SK-N-SH (cell line): Measurements from ENCODE around the gene SLC35C1. TPM values are rescaled to one million over a fixed set of nuclear protein-coding genes. Genes with fewer than 3 reads are reported as not detected.

Experiments
- CTCF ChIA-PET: fragments of 300-600, 350-600 bp; formaldehyde crosslinking; extraction: SDS; loops from one replicate; lab custom pipeline; 2021; lab: Yijun Ruan, JAX
- POLR2A ChIA-PET: fragments of 350-600 bp; sonication (Branson Sonifier 250); formaldehyde crosslinking; extraction: SDS; loops from one replicate; lab custom pipeline; 2020; ENCODE audit warnings: antibody characterized with exemption, inconsistent platforms; lab: Yijun Ruan, JAX
- DNase-seq: peaks from one replicate; pipeline ENCODE4 v3.0.0; 2012
- H2AFZ ChIP-seq: fragments of 200-600 bp; sonication (generic); 2 replicates; pipeline ENCODE4 v1.8.1; 2016; ENCODE audit warnings: antibody characterized with exemption, mild to moderate bottlenecking, low read depth
- H3F3A ChIP-seq: fragments of 200-600 bp; sonication (generic); replicated peaks from 2 replicates; pipeline ENCODE3; 2016; ENCODE audit warnings: antibody characterized with exemption, mild to moderate bottlenecking; ENCODE audit not compliant: insufficient read depth
- H3K27ac ChIP-seq, 2 experiments: fragments of 200-500 bp in 1 of 2; fragments of 200-600 bp in 1 of 2; sonication (Bioruptor generic) in 1 of 2; sonication (generic), shearing (Covaris generic) in 1 of 2; 2 replicates each; pipeline versions ENCODE4 v1.5.1 to v1.6.1; 2014 to 2016; ENCODE audit warnings: low read depth in 2 of 2, inconsistent platforms in 1 of 2, low read length in 1 of 2, mild to moderate bottlenecking in 1 of 2, mixed read lengths in 1 of 2
- H3K27me3 ChIP-seq: fragments of 200-600 bp; sonication (generic), shearing (Covaris generic); 2 replicates; pipeline ENCODE4 v1.6.1; 2016; ENCODE audit warnings: mixed run types; ENCODE audit not compliant: insufficient read depth
- H3K36me3 ChIP-seq, 2 experiments: fragments of 200-500 bp in 1 of 2; fragments of 200-600 bp in 1 of 2; sonication (Bioruptor generic) in 1 of 2; sonication (generic) in 1 of 2; replicated peaks in 1 of 2; 2 replicates each; pipeline versions ENCODE3 to v1.5.1; 2014 to 2016; ENCODE audit warnings: low read length in 1 of 2, mild to moderate bottlenecking in 1 of 2; ENCODE audit not compliant: insufficient read depth in 2 of 2, control insufficient read depth in 1 of 2
- H3K4me1 ChIP-seq, 2 experiments: fragments of 200-500 bp in 1 of 2; fragments of 200-600 bp in 1 of 2; sonication (Bioruptor generic) in 1 of 2; sonication (generic), shearing (Covaris generic) in 1 of 2; 2 replicates each; pipeline versions ENCODE4 v1.5.1 to v1.6.1; 2014 to 2016; ENCODE audit warnings: low read depth in 1 of 2, low read length in 1 of 2, mixed run types in 1 of 2; ENCODE audit not compliant: insufficient read depth in 2 of 2, control insufficient read depth in 1 of 2
- H3K4me2 ChIP-seq: fragments of 200-600 bp; sonication (generic), shearing (Covaris generic); 2 replicates; pipeline ENCODE4 v1.6.1; 2017; ENCODE audit warnings: mixed run types
- H3K4me3 ChIP-seq, 2 experiments: fragments of 200-500 bp in 1 of 2; fragments of 200-600 bp in 1 of 2; sonication (Bioruptor generic) in 1 of 2; sonication (generic), shearing (Covaris generic) in 1 of 2; 2 replicates each; pipeline versions ENCODE4 v1.5.1 to v1.8.1; 2014 to 2016; ENCODE audit warnings: low read depth in 2 of 2, inconsistent platforms in 1 of 2, low read length in 1 of 2, mild to moderate bottlenecking in 1 of 2, mixed read lengths in 1 of 2, moderate library complexity in 1 of 2
- H3K79me2 ChIP-seq: fragments of 200-600 bp; sonication (generic); 2 replicates; pipeline ENCODE4 v1.8.1; 2017; ENCODE audit warnings: mild to moderate bottlenecking; ENCODE audit not compliant: insufficient read depth
- H3K9ac ChIP-seq: fragments of 200-600 bp; sonication (generic); 2 replicates; pipeline ENCODE4 v1.6.1; 2017; ENCODE audit warnings: mixed run types
- H3K9me2 ChIP-seq: fragments of 200-600 bp; sonication (generic); 2 replicates; pipeline ENCODE4 v1.6.1; 2017; ENCODE audit warnings: mixed run types
- H3K9me3 ChIP-seq: fragments of 200-600 bp; sonication (generic); 2 replicates; pipeline ENCODE4 v1.6.1; 2017; ENCODE audit warnings: mixed run types, mild to moderate bottlenecking, moderate library complexity
- H4K20me1 ChIP-seq: fragments of 200-600 bp; sonication (generic); 2 replicates; pipeline ENCODE4 v1.6.1; 2017; ENCODE audit warnings: mild to moderate bottlenecking, mixed run types; ENCODE audit not compliant: insufficient read depth
- CHD2 ChIP-seq: fragments of 150-350 bp; IDR thresholded peaks from 2 replicates; pipeline ENCODE4 v1.6.1; 2018; ENCODE audit warnings: low read length; ENCODE audit not compliant: partially characterized antibody
- CTCF ChIP-seq: fragments of 200-600 bp; sonication (generic); IDR thresholded peaks from 2 replicates; pipeline ENCODE4 v1.6.1; 2017; ENCODE audit warnings: antibody characterized with exemption, mild to moderate bottlenecking, moderate library complexity
- EP300 ChIP-seq, 2 experiments: IDR thresholded peaks; 2 replicates each; pipeline versions ENCODE4 v1.4.0 to v1.6.1; 2012; ENCODE audit warnings: borderline replicate concordance in 1 of 2, low read depth in 1 of 2, low read length in 1 of 2
- EZH2phosphoT487 ChIP-seq: fragments of 200-600 bp; sonication (generic); IDR thresholded peaks from 2 replicates; pipeline ENCODE4 v1.6.1; 2017; ENCODE audit warnings: low read depth, mixed run types, mild to moderate bottlenecking, antibody characterized with exemption, moderate library complexity, borderline replicate concordance
- FOXM1 ChIP-seq: IDR thresholded peaks from 2 replicates; pipeline ENCODE4 v1.4.0; 2012; ENCODE audit warnings: low read depth, mild to moderate bottlenecking
- GABPA ChIP-seq: IDR thresholded peaks from 2 replicates; pipeline ENCODE4 v1.4.0; 2012; ENCODE audit warnings: low read depth, mild to moderate bottlenecking
- MAX ChIP-seq: IDR thresholded peaks from 2 replicates; pipeline ENCODE4 v1.4.0; 2012; ENCODE audit warnings: low read depth
- PBX3 ChIP-seq: IDR thresholded peaks from 2 replicates; pipeline ENCODE4; 2012
- POLR2AphosphoS5 ChIP-seq: IDR thresholded peaks from 2 replicates; pipeline ENCODE4 v1.6.1; 2012; ENCODE audit warnings: low read depth, low read length
- RAD21 ChIP-seq: IDR thresholded peaks from 2 replicates; pipeline ENCODE4 v1.6.1; 2012; ENCODE audit warnings: mild to moderate bottlenecking, low read length
- RFX5 ChIP-seq: IDR thresholded peaks from 2 replicates; pipeline ENCODE4 v1.6.1; 2012; ENCODE audit warnings: mild to moderate bottlenecking, improper control_type of control experiment, low read length
- SIN3A ChIP-seq: IDR thresholded peaks from 2 replicates; pipeline ENCODE4 v1.6.1; 2012; ENCODE audit warnings: low read depth, mild to moderate bottlenecking, low read length, moderate library complexity, borderline replicate concordance
- TCF12 ChIP-seq: IDR thresholded peaks from 2 replicates; pipeline ENCODE4 v1.4.0; 2012
- WGBS: methylation state at CpG from one replicate; pipeline ENCODE4 v1.1.6; 2017; ENCODE audit warnings: low lambda C conversion rate; 5-methylcytosine and 5-hydroxymethylcytosine counted together
- polyA plus RNA-seq, 3 experiments: library from polyadenylated mRNA; depleted of rRNA; stranded (reverse); fragments of >200 nt; gene quantifications; 2 replicates each; pipeline ENCODE4 v1.2.3, GENCODE V29; 2012

SLC35C1 gene
- polyA plus RNA-seq, 1 of the 3 experiments (the other 2 are of a cell fraction), result 6.2 TPM

GRCh38 chr11:45860348-45860747 lies 55.4 kb downstream of the SLC35C1 start:
- 0 out of 2 replicates have a peak, but pooled peaks cover 7% of the 10 kb centered on the region for H4K20me1 ChIP-seq
- H3K27ac ChIP-seq, result peak overlapping the region; percentile 64 to 95
- TF ChIP-seq EZH2phosphoT487 (no peak), MAX (no peak), RFX5 (no peak), RAD21 (no peak), CHD2 (no peak), FOXM1 (no peak), POLR2AphosphoS5 (no peak), CTCF (no peak), PBX3 (no peak), TCF12 (no peak), EP300 (IDR thresholded peaks at IDR 0.05; ENCODE audit: borderline replicate concordance in 1 of 2, low read depth in 1 of 2, low read length in 1 of 2) (no peak)
- H3K79me2 ChIP-seq, result no peaks in the 10 kb centered on the region; the same call in 1 of the 2 replicates
- H3K4me2 ChIP-seq, result no peak overlapping the region; the same call in 1 of the 2 replicates
- whole genome bisulfite sequencing, result 100% methylated on average over 5 of the region's 5 CpGs
- ChIA-PET CTCF (interaction anchor here (0.8 to 8.1 kb wide), 6 partner anchors 12 to 140 kb away, joined by 3 to 118 read pairs (median 6); no protein-coding TSS in a partner anchor), POLR2A (interaction anchor here (1.1 to 1.2 kb wide), 2 partner anchors 13 to 58 kb away, joined by 5 to 6 read pairs; partner anchors contain the start of gene CRY2)
- H3K27me3 ChIP-seq, result no peaks in the 10 kb centered on the region
- no peak for DNase-seq
- H3K4me1 ChIP-seq, result peaks cover 36 to 45% of the 10 kb centered on the region in 2 experiments
- no peaks in the 10 kb centered on the region for H3K9me3 ChIP-seq
- H2AFZ ChIP-seq, result no peak overlapping the region
- H3F3A ChIP-seq, result peaks cover 15% of the 10 kb centered on the region
- H3K36me3 ChIP-seq, result peaks cover 36 to 38% of the 10 kb centered on the region in 2 experiments
- no peak overlapping the region for H3K4me3 ChIP-seq
- no peak overlapping the region; the same call in 1 of the 2 replicates for H3K9ac ChIP-seq
- no peaks in the 10 kb centered on the region for H3K9me2 ChIP-seq

- Histone ChIP-seq H3K36me3 (peaks cover 35 to 38% of the 10 kb centered on the region in 2 experiments), H4K20me1 (0 out of 2 replicates have a peak, but pooled peaks cover 7% of the 10 kb centered on the region), H3K27ac (peak overlapping the region in 1 of 2 experiments; percentile 64; a peak in 1 of 4 replicates), H2AFZ (no peak overlapping the region), H3K27me3 (no peaks in the 10 kb centered on the region), H3K4me3 (no peak overlapping the region), H3K4me1 (peaks cover 36 to 39% of the 10 kb centered on the region in 2 experiments), H3K4me2 (no peak overlapping the region), H3K9me2 (no peaks in the 10 kb centered on the region), H3K9me3 (no peaks in the 10 kb centered on the region), H3K79me2 (no peaks in the 10 kb centered on the region; the same call in 1 of the 2 replicates), H3F3A (peaks cover 15% of the 10 kb centered on the region), H3K9ac (no peak overlapping the region)
- WGBS, result 98% methylated on average over 7 of the region's 10 CpGs
- ChIA-PET CTCF (interaction anchor here (1.0 to 8.1 kb wide), 7 partner anchors 12 to 139 kb away, joined by 3 to 118 read pairs (median 5); no protein-coding TSS in a partner anchor), POLR2A (no interaction called here)
- no peak for DNase-seq
- TF ChIP-seq SIN3A (no peak), MAX (no peak), GABPA (no peak)
These were observed 56.0 kb downstream of the SLC35C1 start for GRCh38 chr11:45860764-45861510.

Other genes with a start within 250 kb of the SLC35C1 start
- gene CHST1, start 139.5 kb upstream of the SLC35C1 start, polyA plus RNA-seq (2012; rRNA removed), result 2.7 and 4.9 TPM in 2 replicates
- 6.7 and 9.1 TPM in 2 replicates for gene CRY2, start 42.3 kb downstream of the SLC35C1 start, polyA plus RNA-seq (2012; rRNA removed)
- 11.0 and 12.5 TPM in 2 replicates for gene MAPK8IP1, start 80.5 kb downstream of the SLC35C1 start, polyA plus RNA-seq (2012; rRNA removed)
- 0.30 and 0.49 TPM in 2 replicates for gene FREY1, start 102.1 kb downstream of the SLC35C1 start, polyA plus RNA-seq (2012; rRNA removed)
- gene PEX16, start 112.7 kb downstream of the SLC35C1 start, polyA plus RNA-seq (2012; rRNA removed), result 44.1 and 46.4 TPM in 2 replicates
- 1.4 and 2.4 TPM in 2 replicates for gene LARGE2, start 117.5 kb downstream of the SLC35C1 start, polyA plus RNA-seq (2012; rRNA removed)